K562 (cell line): ENCODE data around the gene THEMIS. TPM values are rescaled to one million over a fixed set of nuclear protein-coding genes. Genes with fewer than 3 reads are reported as not detected.

Source experiments
- ATAC-seq: fragments of 200-7000 bp; cut with Tn5 transposase; 3 replicates; pipeline ENCODE4 v1.9.1; 2020; ENCODE audit warnings: moderate library complexity
- BruUV-seq: library from RNA; stranded (reverse); fragments of 400-500 nt; replicated peaks from 2 replicates; lab custom pipeline; 2021; lab: Mats Ljungman, UMichigan
- CTCF ChIA-PET: fragments of 300-600 bp; formaldehyde crosslinking; extraction: SDS; loops from one replicate; lab custom pipeline; 2021; ENCODE audit warnings: low intra/inter-chr PET ratio; lab: Yijun Ruan, JAX
- POLR2A ChIA-PET: fragments of 300-600, 350-650 bp; sonication (Branson Sonifier 250); formaldehyde crosslinking; extraction: SDS; loops from one replicate; lab custom pipeline; 2021; ENCODE audit warnings: antibody characterized with exemption, inconsistent platforms; lab: Yijun Ruan, JAX
- DNase-seq, 4 experiments: peaks; one replicate each; pipeline versions ENCODE4 v3.0.0 to v3.0.0-alpha.2; 2011 to 2018; ENCODE audit warnings: low spot score in 3 of 4, mixed read lengths in 3 of 4; ENCODE audit errors: extremely low read depth in 1 of 4
- FAIRE-seq: peaks from 2 replicates; lab custom pipeline; 2011; peaks lifted over from hg19 to GRCh38; lab: Jason Lieb, UNC
- H2AFZ ChIP-seq: 2 replicates; pipeline ENCODE4 v1.6.0; 2011; ENCODE audit warnings: low read depth, low read length, control low read depth, inconsistent platforms
- H3K27ac ChIP-seq: fragments of 200-600 bp; 3 replicates; pipeline ENCODE4 v1.8.0; 2011; ENCODE audit warnings: low read depth, mild to moderate bottlenecking, control low read depth, inconsistent platforms, low read length, moderate library complexity, mixed read lengths; ENCODE audit errors: extremely low read depth
- H3K27me3 ChIP-seq, 2 experiments: fragments of 300-600 bp in 1 of 2; 2 replicates in 1 of 2; 3 replicates in 1 of 2; pipeline versions ENCODE4 v1.6.0 to v1.8.0; 2011; ENCODE audit warnings: inconsistent platforms in 2 of 2, low read length in 2 of 2, mild to moderate bottlenecking in 1 of 2, mixed read lengths in 1 of 2, moderate library complexity in 1 of 2; ENCODE audit not compliant: control insufficient read depth in 2 of 2, insufficient read depth in 2 of 2
- H3K36me3 ChIP-seq: fragments of 300-600 bp; 3 replicates; pipeline ENCODE4 v1.8.0; 2011; ENCODE audit warnings: mild to moderate bottlenecking, low read length, inconsistent platforms; ENCODE audit not compliant: control insufficient read depth, insufficient read depth
- H3K4me1 ChIP-seq, 2 experiments: fragments of 200-600 bp in 1 of 2; replicated peaks in 1 of 2; 2 replicates in 1 of 2; 3 replicates in 1 of 2; pipeline versions ENCODE4 v1.5.1 to v1.8.0; 2011; ENCODE audit warnings: inconsistent platforms in 2 of 2, low read length in 2 of 2, mild to moderate bottlenecking in 1 of 2, mixed read lengths in 1 of 2, moderate library complexity in 1 of 2; ENCODE audit not compliant: control insufficient read depth in 2 of 2, insufficient read depth in 2 of 2
- H3K4me2 ChIP-seq: 2 replicates; pipeline ENCODE4 v1.6.1; 2011; ENCODE audit warnings: low read length, control low read depth, inconsistent platforms, mixed read lengths; ENCODE audit not compliant: insufficient read depth
- H3K4me3 ChIP-seq: fragments of 200-600 bp; sonication (generic), shearing (Covaris generic); 2 replicates; pipeline ENCODE4 v1.5.1; 2016; ENCODE audit warnings: control low read depth, inconsistent platforms
- H3K79me2 ChIP-seq: fragments of 200-600 bp; 3 replicates; pipeline ENCODE4 v1.8.0; 2011; ENCODE audit warnings: low read length, inconsistent platforms; ENCODE audit not compliant: control insufficient read depth, insufficient read depth
- H3K9ac ChIP-seq, 2 experiments: 2 replicates each; pipeline versions ENCODE4 v1.6.0 to v1.6.1; 2011; ENCODE audit warnings: low read depth in 2 of 2, low read length in 2 of 2, control low read depth in 1 of 2, inconsistent platforms in 1 of 2, mild to moderate bottlenecking in 1 of 2, mixed read lengths in 1 of 2; ENCODE audit not compliant: insufficient read depth in 1 of 2
- H3K9me1 ChIP-seq: one replicate; pipeline ENCODE4 v1.6.0; 2011; ENCODE audit warnings: inconsistent platforms, mild to moderate bottlenecking, low read length, moderate library complexity; ENCODE audit not compliant: control insufficient read depth, insufficient read depth
- H3K9me3 ChIP-seq: replicated peaks from 2 replicates; pipeline ENCODE4 v1.5.1; 2011; ENCODE audit warnings: low read depth, low read length, inconsistent platforms; ENCODE audit not compliant: control insufficient read depth, insufficient read depth
- H4K20me1 ChIP-seq: replicated peaks from 2 replicates; pipeline ENCODE4 v1.6.1; 2011; ENCODE audit warnings: low read length, inconsistent platforms, mixed read lengths; ENCODE audit not compliant: control insufficient read depth, insufficient read depth
- ARID1B ChIP-seq: fragments of 450-650 bp; IDR thresholded peaks from 2 replicates; pipeline ENCODE4 v1.6.1; 2016; ENCODE audit warnings: antibody characterized with exemption, mild to moderate bottlenecking, inconsistent platforms
- EP300 ChIP-seq: IDR thresholded peaks from 2 replicates; pipeline ENCODE4 v1.6.1; 2012; ENCODE audit warnings: low read length, improper control_type of control experiment
- FOSL1 ChIP-seq: fragments of 200-800 bp; sonication (Bioruptor generic); conservative IDR thresholded peaks from 2 replicates; pipeline ENCODE4 v1.6.1; 2016; ENCODE audit warnings: missing genetic modification characterization, missing compliant biosample characterization
- GTF3C2 ChIP-seq: IDR thresholded peaks from 3 replicates; pipeline ENCODE4 v1.6.1; 2011; ENCODE audit warnings: borderline replicate concordance, mild to moderate bottlenecking, moderate library complexity; ENCODE audit not compliant: insufficient read length; ENCODE audit errors: extremely low read depth
- HOXB6 ChIP-seq: fragments of 250-450 bp; sonication (Bioruptor Pico); IDR thresholded peaks from 2 replicates; pipeline ENCODE4 v1.5.1; 2022; ENCODE audit warnings: mild to moderate bottlenecking, borderline replicate concordance
- KDM4B ChIP-seq, 2 experiments: fragments of 450-650 bp in 1 of 2; sonication (generic) in 1 of 2; IDR thresholded peaks; 2 replicates each; pipeline ENCODE4 v1.6.1; 2016 to 2017; ENCODE audit warnings: borderline replicate concordance in 2 of 2, antibody characterized with exemption in 1 of 2, low read depth in 1 of 2, mild to moderate bottlenecking in 1 of 2
- KLF13 ChIP-seq: fragments of 450-650 bp; IDR thresholded peaks from 2 replicates; pipeline ENCODE4 v1.6.1; 2016; ENCODE audit warnings: missing genetic modification characterization, low read depth, mild to moderate bottlenecking, missing compliant biosample characterization, moderate library complexity, borderline replicate concordance
- NFRKB ChIP-seq: fragments of 450-650 bp; IDR thresholded peaks from 2 replicates; pipeline ENCODE4 v1.6.1; 2016; ENCODE audit warnings: low read depth
- POLR2B ChIP-seq: fragments of 450-650 bp; IDR thresholded peaks from 2 replicates; pipeline ENCODE4 v1.6.1; 2018; ENCODE audit warnings: low read depth; ENCODE audit not compliant: partially characterized antibody
- TCF7L2 ChIP-seq: fragments of 150-350 bp; IDR thresholded peaks from 2 replicates; pipeline ENCODE4 v1.6.1; 2016; ENCODE audit warnings: low read depth, mild to moderate bottlenecking, low read length, moderate library complexity
- TSC22D4 ChIP-seq: fragments of 450-650 bp; IDR thresholded peaks from 2 replicates; pipeline ENCODE4 v1.6.1; 2016; ENCODE audit warnings: missing genetic modification characterization, missing biosample characterization, control low read depth
- ZBED1 ChIP-seq: IDR thresholded peaks from 2 replicates; pipeline ENCODE4 v1.6.1; 2014
- ZNF124 ChIP-seq: sonication (generic); formaldehyde crosslinking; IDR thresholded peaks from 2 replicates; pipeline ENCODE4 v1.8.1; 2022; ENCODE audit warnings: missing genetic modification reagents
- ZNF311 ChIP-seq: fragments of 250-450 bp; sonication (Bioruptor Pico); IDR thresholded peaks from 2 replicates; pipeline ENCODE4 v1.4.0; 2020; ENCODE audit warnings: mild to moderate bottlenecking, moderate library complexity
- ZNF511 ChIP-seq: sonication (generic); formaldehyde crosslinking; IDR thresholded peaks from 2 replicates; pipeline ENCODE4 v1.8.0; 2022; ENCODE audit warnings: mild to moderate bottlenecking, missing genetic modification reagents
- ZNF668 ChIP-seq: fragments of 250-450 bp; sonication (Bioruptor Pico); IDR thresholded peaks from 2 replicates; pipeline ENCODE4 v1.8.0; 2022; ENCODE audit warnings: mild to moderate bottlenecking, inconsistent platforms
- ZNF740 ChIP-seq, 3 experiments: fragments of 200-800 bp in 1 of 3; sonication (Bioruptor generic) in 1 of 3; sonication (generic) in 1 of 3; formaldehyde crosslinking in 1 of 3; IDR thresholded peaks; 2 replicates each; pipeline versions ENCODE4 v1.6.1 to v1.8.0; 2016 to 2022; ENCODE audit warnings: mild to moderate bottlenecking in 2 of 3, missing compliant biosample characterization in 2 of 3, missing genetic modification characterization in 2 of 3, missing genetic modification reagents in 1 of 3
- WGBS: fragments of 100-300 bp; shearing (Covaris generic); methylation state at CpG from one replicate; pipeline ENCODE4 v1.1.6; 2016; ENCODE audit warnings: low coverage, mixed read lengths; ENCODE audit not compliant: insufficient coverage; ENCODE audit errors: missing lambda C conversion rate; 5-methylcytosine and 5-hydroxymethylcytosine counted together
- in situ Hi-C: fragments of 300-500 bp; cut with MboI; formaldehyde crosslinking; loops from 4 replicates; pipeline ENCODE4 v1.15.0; 2018; ENCODE audit warnings: inconsistent platforms, mixed read lengths
- intact Hi-C: fragments of 100-400 bp; cut with micrococcal nuclease; formaldehyde crosslinking; loops from 2 replicates; pipeline ENCODE4 v1.14.2; 2022
- polyA plus RNA-seq, 8 experiments: library from polyadenylated mRNA; depleted of rRNA in 4 of 8; stranded (reverse) in 5 of 8; unstranded in 3 of 8; fragments of >200 nt; fragmentation: Nextera tagmentation in 2 of 8; fragmentation: Illumina TruSeq in 1 of 8; extraction: Ambion mirVana in 2 of 8; extraction: Trizol in 1 of 8; gene quantifications; 2 replicates each; pipeline versions ENCODE4 v1.2.1 to v1.2.3, GENCODE V29; 2011 to 2014; ENCODE audit warnings: inconsistent platforms in 1 of 8, missing spikeins in 1 of 8
- total RNA-seq, 7 experiments: library from RNA; depleted of rRNA in 6 of 7; stranded (reverse); fragments of >200 nt in 6 of 7; fragmentation: Illumina TruSeq in 2 of 7; extraction: Trizol in 2 of 7; gene quantifications; 2 replicates each; pipeline versions ENCODE4 v1.2.1 to v1.2.3, GENCODE V29; 2011 to 2021; ENCODE audit warnings: low replicate concordance in 1 of 7

Gene THEMIS
- total and polyA plus RNA-seq, 9 of the 15 experiments (the other 6 are each of a cell fraction or from before 2014, with no cell fraction given) = 0.09 TPM; not detected in 8

- Histone ChIP-seq H3K9me3 (no peaks in the 10 kb centered on the region; the same call in 1 of the 2 replicates), H2AFZ (no peak overlapping the region), H3K4me3 (no peak overlapping the region), H3K4me2 (no peak overlapping the region), H3K36me3 (no peaks in the 10 kb centered on the region), H4K20me1 (no peaks in the 10 kb centered on the region), H3K79me2 (no peaks in the 10 kb centered on the region), H3K9me1 (no peaks in the 10 kb centered on the region), H3K27me3 (no peaks in the 10 kb centered on the region), H3K4me1 (no peaks in the 10 kb centered on the region), H3K27ac (no peak overlapping the region), H3K9ac (no peak overlapping the region)
- no peak for ATAC-seq
- FAIRE-seq = no peak
- 3% methylated on average over 7 of the region's 7 CpGs for WGBS
- intact Hi-C loops (no loop called here), in situ Hi-C loops (no loop called here)
- BruUV-seq = no TSS peak
- DNase-seq = no peak
- CTCF ChIA-PET = no interaction called here
- POLR2A ChIA-PET = no interaction called here
- TF ChIP-seq ARID1B = no peak
- no peak for TF ChIP-seq TCF7L2
- TF ChIP-seq ZNF740 (CRISPR knock-in tag; IDR thresholded peaks at IDR 0.05) = no peak
- no peak for TF ChIP-seq ZNF740 (tag; IDR thresholded peaks at IDR 0.05)
- no peak for TF ChIP-seq EP300
- TF ChIP-seq GTF3C2 = no peak
- no peak for TF ChIP-seq ZNF511 (CRISPR knock-in tag)
- TF ChIP-seq ZNF124 = no peak
- no peak for TF ChIP-seq NFRKB
- TF ChIP-seq HOXB6 = no peak
- no peak for TF ChIP-seq KDM4B (IDR thresholded peaks at IDR 0.05; ENCODE audit: borderline replicate concordance in 2 of 2, low read depth in 1 of 2)
- TF ChIP-seq TSC22D4 (tag) = no peak
- TF ChIP-seq FOSL1 (tag) = no peak
- TF ChIP-seq KLF13 = no peak
- TF ChIP-seq ZBED1 = no peak
- no peak for TF ChIP-seq POLR2B
- no peak for TF ChIP-seq ZNF668
- no peak for TF ChIP-seq ZNF311 (CRISPR knock-in tag)
These were observed 33.3 kb upstream of the THEMIS start for GRCh38 chr6:127933852-127934840.
